ENCODE results near the gene PLAC9. TPM values are rescaled to one million over a fixed set of nuclear protein-coding genes. Genes with fewer than 3 reads are reported as not detected.

PLAC9 gene
- total and polyA plus RNA-seq, 2 donors from 2014 or later, result 31.4 to 49.9 TPM

GRCh38 chr10:80152820-80153219 is 20.3 kb downstream of the PLAC9 start:
- no peak overlapping the region for H3K4me3 ChIP-seq (ENCODE audit: low read length in 3 of 3)
- TF ChIP-seq CTCF (IDR thresholded peaks at IDR 0.05; ENCODE audit: borderline replicate concordance, extremely low read depth, insufficient read depth), result no peak
- FAIRE-seq, result no peak
- H3K27me3 ChIP-seq (ENCODE audit: control insufficient read depth, insufficient read depth, low read length), result no peaks in the 10 kb centered on the region
- H3K27ac ChIP-seq (ENCODE audit: low read depth in 2 of 2, low read length in 2 of 2), result no peak overlapping the region
- H3K9ac ChIP-seq (ENCODE audit: low read length in 3 of 3), result no peak overlapping the region
- peaks cover 0 to 56% (median 30%) of the 10 kb centered on the region in 3 donors for H3K36me3 ChIP-seq (ENCODE audit: control insufficient read depth in 2 of 3, insufficient read depth in 3 of 3, low read length in 3 of 3)
- peak in 1 of 5 donors; percentile 11 for DNase-seq
- intact Hi-C loops (cut with DNase I), result loop anchor here (10.0 kb wide), 1 partner anchor 52 kb away; the partner anchor contains the start of gene ANXA11
- H3K4me1 ChIP-seq (ENCODE audit: control insufficient read depth in 2 of 3, insufficient read depth in 2 of 3, low read depth in 1 of 3, low read length in 3 of 3), result peaks cover 0 to 9% (median 7%) of the 10 kb centered on the region in 3 donors
- H3K9me3 ChIP-seq (ENCODE audit: control insufficient read depth in 2 of 3, insufficient read depth in 1 of 3, low read length in 3 of 3), result peaks cover 0 to 11% (median 0%) of the 10 kb centered on the region in 3 donors

GRCh38 chr10:80153460-80153859 is 20.9 kb downstream of the PLAC9 start:
- DNase-seq, result peak in 1 of 5 donors; percentile 34
- no peak for TF ChIP-seq CTCF (IDR thresholded peaks at IDR 0.05; ENCODE audit: borderline replicate concordance, extremely low read depth, insufficient read depth)
- peaks cover 0 to 13% (median 12%) of the 10 kb centered on the region in 3 donors for H3K4me1 ChIP-seq (ENCODE audit: control insufficient read depth in 2 of 3, insufficient read depth in 2 of 3, low read depth in 1 of 3, low read length in 3 of 3)
- H3K9ac ChIP-seq (ENCODE audit: low read length in 3 of 3), result no peak overlapping the region
- H3K36me3 ChIP-seq (ENCODE audit: control insufficient read depth in 2 of 3, insufficient read depth in 3 of 3, low read length in 3 of 3), result peaks cover 0 to 62% (median 28%) of the 10 kb centered on the region in 3 donors
- intact Hi-C loops (cut with DNase I), result loop anchor here (10.0 kb wide), 1 partner anchor 51 kb away; the partner anchor contains the start of gene ANXA11
- no peak for FAIRE-seq
- no peak overlapping the region for H3K4me3 ChIP-seq (ENCODE audit: low read length in 3 of 3)
- H3K9me3 ChIP-seq (ENCODE audit: control insufficient read depth in 2 of 3, insufficient read depth in 1 of 3, low read length in 3 of 3), result peaks cover 0 to 11% (median 0%) of the 10 kb centered on the region in 3 donors
- H3K27me3 ChIP-seq (ENCODE audit: control insufficient read depth, insufficient read depth, low read length), result no peaks in the 10 kb centered on the region
- H3K27ac ChIP-seq (ENCODE audit: low read depth in 2 of 2, low read length in 2 of 2), result peak overlapping the region in 1 of 2 donors; percentile 49

- intact Hi-C loops (cut with DNase I), result loop anchor here (10.0 kb wide), 1 partner anchor 50 kb away; the partner anchor contains the start of gene ANXA11
- Histone ChIP-seq H3K4me1 (ENCODE audit: control insufficient read depth in 2 of 3, insufficient read depth in 2 of 3, low read depth in 1 of 3, low read length in 3 of 3) (peaks cover 0 to 21% (median 13%) of the 10 kb centered on the region in 3 donors), H3K9me3 (ENCODE audit: control insufficient read depth in 2 of 3, insufficient read depth in 1 of 3, low read length in 3 of 3) (peaks cover 0 to 1% (median 0%) of the 10 kb centered on the region in 3 donors), H3K36me3 (ENCODE audit: control insufficient read depth in 2 of 3, insufficient read depth in 3 of 3, low read length in 3 of 3) (peaks cover 0 to 55% (median 30%) of the 10 kb centered on the region in 3 donors), H3K4me3 (ENCODE audit: low read length in 3 of 3) (no peak overlapping the region), H3K27me3 (ENCODE audit: control insufficient read depth, insufficient read depth, low read length) (no peaks in the 10 kb centered on the region), H3K27ac (ENCODE audit: low read depth in 2 of 2, low read length in 2 of 2) (peak overlapping the region; percentile 52 to 80), H3K9ac (ENCODE audit: low read length in 3 of 3) (no peak overlapping the region)
- peak in 1 of 5 donors; percentile 59 for DNase-seq
- no peak for TF ChIP-seq CTCF (IDR thresholded peaks at IDR 0.05; ENCODE audit: borderline replicate concordance, extremely low read depth, insufficient read depth)
- FAIRE-seq, result no peak
Observed at GRCh38 chr10:80154626-80154977, 22.1 kb downstream of the PLAC9 start.
